NCI-H146 treated with DMSO at 0.1 percent for 48 hours (cell line): ENCODE results near the gene RAPGEFL1.
"Not testable (repeated sequence)": the region's sequence is repeated elsewhere in the genome, so short reads cannot be mapped to it uniquely, and the experiment has no call there.

Experiments used
- DNase-seq: peaks from one replicate; lab custom pipeline; 2025; ENCODE audit not compliant: unreplicated experiment; lab: John Stamatoyannopoulos, UW

The RAPGEFL1 gene

GRCh38 chr17:40203131-40203530, 25.9 kb downstream of the RAPGEFL1 start:
- no peak for DNase-seq

DNA sequence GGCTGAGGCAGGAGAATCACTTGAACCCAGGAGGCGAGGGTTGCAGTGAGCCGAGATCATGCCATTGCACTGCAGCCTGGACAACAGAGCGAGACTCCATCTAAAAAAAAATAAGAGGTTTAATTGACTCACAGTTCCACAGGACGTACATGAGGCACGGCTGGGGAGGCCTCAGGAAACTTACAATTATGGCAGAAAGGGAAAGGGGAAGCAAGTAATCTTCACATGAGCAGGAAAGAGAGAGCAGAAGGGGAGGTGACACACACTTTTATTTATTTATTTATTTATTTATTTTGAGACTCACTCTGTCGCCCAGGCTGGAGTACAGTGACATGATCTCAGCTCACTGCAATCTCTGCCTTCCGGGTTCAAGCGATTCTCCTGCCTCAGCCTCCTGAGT, 28.9 kb downstream of the RAPGEFL1 start:
- DNase-seq: not testable (repeated sequence)

GRCh38 chr17:40209404-40210093, 32.3 kb downstream of the RAPGEFL1 start:
- DNase-seq: no peak

- DNase-seq: not testable (repeated sequence)
These were observed 36.6 kb downstream of the RAPGEFL1 start for GRCh38 chr17:40213914-40214313.

GRCh38 chr17:40218006-40218739, 40.9 kb downstream of the RAPGEFL1 start:
- DNase-seq: no peak

- DNase-seq: peak; percentile 93
These were observed 41.7 kb downstream of the RAPGEFL1 start, which contains the start of gene WIPF2 for GRCh38 chr17:40218740-40219593. Gene WIPF2 (plus strand): TSS chr17:40219304. CDS start chr17:40256460, 37,156 bp downstream.

DNA sequence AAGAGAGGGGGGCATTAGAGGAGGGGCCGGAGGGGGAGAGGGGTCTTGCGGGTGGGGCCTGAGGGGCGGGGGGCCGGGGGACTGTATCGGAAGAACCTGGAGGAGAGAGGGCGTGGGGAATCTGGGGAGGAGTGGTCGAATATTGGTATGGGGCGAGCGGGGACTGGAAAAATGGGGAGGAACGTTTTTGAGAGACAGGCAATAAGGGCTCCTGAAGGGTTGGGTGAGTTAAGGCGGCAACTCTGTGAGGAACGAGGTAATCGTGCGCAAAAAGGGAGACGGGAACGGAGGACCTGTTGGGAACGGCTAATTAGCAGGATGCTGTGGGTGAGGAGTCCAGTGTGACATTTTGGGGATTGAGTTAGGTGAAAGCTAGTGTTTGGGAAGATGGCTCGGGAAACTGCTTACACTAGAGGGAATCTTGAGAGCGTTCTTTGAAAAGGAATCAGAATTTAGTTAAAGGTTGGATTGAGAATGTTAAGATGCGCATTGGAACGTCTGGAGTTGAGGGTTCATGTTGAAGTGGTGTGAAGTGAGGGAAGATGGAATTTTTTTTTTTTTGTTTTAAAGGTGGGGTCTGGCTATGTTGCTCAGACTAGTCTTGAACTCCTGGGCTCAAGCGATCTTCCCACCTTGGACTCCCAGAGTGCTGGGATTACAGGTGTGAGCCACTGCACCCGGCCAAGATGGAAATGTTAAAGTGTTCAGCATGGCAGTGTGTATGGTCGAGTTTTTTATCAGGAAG, 42.5 kb downstream of the RAPGEFL1 start:
- peak; percentile 67 for DNase-seq

DNA sequence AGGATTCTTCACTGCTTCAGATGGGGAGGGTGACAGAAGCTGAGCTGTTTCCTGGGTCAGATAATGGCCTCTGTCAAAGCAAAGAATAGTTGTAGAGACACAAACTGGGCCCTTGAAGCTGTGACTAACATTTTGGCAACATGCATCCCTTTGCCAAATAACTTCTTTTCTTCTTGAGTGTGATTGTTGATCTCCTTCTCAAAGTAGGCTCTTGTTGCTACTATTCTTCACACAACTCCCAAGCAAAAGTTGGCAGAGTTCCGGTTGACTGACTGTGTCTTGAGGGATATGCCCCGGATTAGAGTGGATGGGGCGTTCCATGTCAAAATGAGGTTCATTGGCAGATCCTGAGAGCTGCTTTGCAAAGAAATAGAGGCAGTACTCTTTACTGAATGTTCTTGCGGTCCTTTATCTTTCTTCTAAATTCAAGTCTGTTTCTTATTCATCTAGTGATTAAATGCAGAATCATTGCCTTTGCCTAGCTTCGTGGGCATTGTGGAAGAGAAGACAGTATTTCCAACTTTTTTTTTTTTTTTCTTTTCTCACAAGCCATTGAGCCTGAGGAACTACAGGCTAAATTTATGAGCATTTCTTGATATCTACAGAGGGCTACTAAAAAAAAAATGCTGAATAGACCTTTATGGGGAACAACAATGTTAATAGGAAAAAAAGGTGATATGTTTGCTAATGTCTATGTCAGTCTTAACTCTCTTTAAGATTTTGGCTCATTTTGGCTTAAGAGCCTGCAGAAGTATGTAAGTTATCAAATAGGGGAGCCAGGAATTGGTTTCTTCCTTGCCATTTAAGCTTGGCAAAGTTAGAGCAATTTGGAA, 47.7 kb downstream of the RAPGEFL1 start:
- DNase-seq: no peak

- not testable (repeated sequence) for DNase-seq
These were observed 51.9 kb downstream of the RAPGEFL1 start for GRCh38 chr17:40229146-40229545.

DNA sequence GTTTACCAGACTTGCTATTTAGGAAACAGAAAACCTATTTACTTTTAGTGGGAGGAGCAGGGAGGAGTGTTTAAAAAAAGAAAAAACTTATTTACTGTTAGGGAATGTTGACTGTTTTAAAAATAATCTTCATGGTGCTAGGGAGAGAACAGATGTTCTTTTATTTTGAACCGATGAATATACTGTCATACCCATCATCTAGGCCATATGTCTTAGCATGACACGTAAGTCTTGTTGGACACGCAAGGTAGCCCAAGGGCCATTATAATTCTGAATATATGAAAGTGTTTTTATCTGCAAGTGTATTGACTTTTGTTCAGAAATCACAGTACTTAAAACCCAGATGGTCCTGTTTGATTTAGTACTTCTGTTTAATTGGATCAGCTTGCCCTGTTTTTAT, 53.4 kb downstream of the RAPGEFL1 start:
- DNase-seq: no peak

GRCh38 chr17:40231928-40232327, 54.7 kb downstream of the RAPGEFL1 start:
- not testable (repeated sequence) for DNase-seq

DNA sequence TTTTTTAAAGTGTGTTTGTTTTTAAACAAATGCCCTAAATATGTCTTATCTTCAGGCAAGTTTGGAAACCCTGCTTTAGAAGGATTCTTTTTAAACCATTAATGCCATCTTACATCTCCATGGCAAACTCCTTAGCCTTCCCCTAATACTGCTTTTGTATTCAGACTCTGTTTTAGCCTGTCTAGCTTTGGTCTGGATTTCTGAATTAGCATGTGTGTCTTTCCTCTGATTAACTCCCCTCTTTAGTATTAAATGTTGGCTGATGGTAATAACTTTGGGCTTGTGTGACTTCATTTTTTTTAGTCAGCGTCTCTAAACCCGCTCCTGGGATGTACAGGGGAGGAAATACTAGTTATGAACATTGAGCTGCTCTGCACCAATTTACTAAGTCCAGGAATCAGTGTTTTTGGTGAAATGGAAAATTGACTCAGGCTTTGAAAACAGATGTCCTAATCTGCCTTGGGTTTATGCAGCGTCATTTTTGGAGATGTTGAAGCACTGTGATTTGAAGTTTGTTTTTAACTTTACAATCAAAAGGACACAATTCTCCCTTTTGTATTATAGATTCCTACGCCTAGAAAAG, 64.1 kb downstream of the RAPGEFL1 start:
- no peak for DNase-seq

DNA sequence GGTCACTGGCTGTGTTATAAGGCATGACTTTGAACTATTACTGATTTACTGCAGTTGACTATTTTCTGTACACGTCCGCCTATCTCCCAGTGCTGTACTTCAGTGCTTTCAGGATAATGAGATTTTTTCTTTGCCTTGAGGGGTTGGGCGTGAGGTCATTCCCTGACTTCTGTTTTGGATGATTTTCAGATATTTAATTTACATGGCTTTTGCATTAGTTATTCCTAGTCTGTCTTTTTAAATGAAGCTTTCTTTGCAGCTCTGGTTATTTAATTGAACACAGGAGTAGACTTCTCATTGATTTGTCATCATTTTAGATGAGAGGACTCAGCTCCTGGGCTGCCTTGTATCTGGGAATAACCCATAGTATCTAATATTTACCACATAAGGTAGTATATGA, 65.5 kb downstream of the RAPGEFL1 start:
- DNase-seq: no peak

- no peak for DNase-seq
These were observed 66.5 kb downstream of the RAPGEFL1 start for GRCh38 chr17:40243761-40244160.

DNA sequence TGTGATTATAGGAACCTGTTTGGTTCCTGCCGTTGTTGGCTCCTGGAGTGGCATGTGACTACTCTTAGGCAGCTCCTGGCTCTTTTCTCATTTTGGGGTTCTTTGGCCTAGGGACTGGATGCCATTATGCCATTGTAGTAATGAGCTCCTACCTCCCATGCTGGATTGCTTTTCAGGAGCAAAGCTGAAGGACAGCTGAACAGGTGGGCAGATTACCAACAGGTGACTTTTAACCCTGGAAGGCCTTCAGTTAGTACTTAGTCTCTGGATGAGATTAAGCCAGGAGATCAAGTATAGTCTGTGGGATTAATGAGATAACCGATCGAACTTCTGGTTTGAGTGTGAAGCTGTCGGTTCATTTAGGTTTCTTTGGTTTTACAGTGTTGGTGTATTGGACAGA, 67.0 kb downstream of the RAPGEFL1 start:
- no peak for DNase-seq
